ENCODE data around the gene RNF125. TPM values are rescaled to one million over a fixed set of nuclear protein-coding genes. Genes with fewer than 3 reads are reported as not detected.
A peak's percentile ranks its signal among the peaks of the same experiment; 100 is the strongest.
"Not testable (repeated sequence)": the region's sequence is repeated elsewhere in the genome, so short reads cannot be mapped to it uniquely, and the experiment has no call there.

Gene RNF125
- total and polyA plus RNA-seq, 4 donors = 4.1 to 6.7 (median 5.9) TPM

DNA sequence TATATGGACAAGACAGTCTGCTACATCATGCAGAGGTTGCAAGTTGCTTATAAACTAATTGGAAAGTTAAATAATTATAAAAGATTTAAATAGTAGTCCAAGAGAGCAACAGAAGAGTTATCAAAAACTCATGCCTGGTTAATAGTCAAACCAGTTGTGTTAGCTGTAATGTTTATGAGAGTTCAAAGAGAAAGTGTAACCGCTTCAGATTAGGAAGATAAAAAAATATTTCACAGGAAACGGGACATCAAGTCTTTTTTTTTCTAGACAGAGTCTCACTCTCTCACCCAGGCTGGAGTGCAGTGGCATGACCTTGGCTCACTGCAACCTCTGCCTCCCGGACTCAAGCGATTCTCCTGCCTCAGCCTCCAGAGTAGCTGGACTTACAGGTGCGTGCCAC lies 34.6 kb upstream of the RNF125 start:
- Histone ChIP-seq H3K4me1 (ENCODE audit: control insufficient read depth, insufficient read depth, low read length) (no peaks in the 10 kb centered on the region), H3K4me3 (ENCODE audit: low read depth, low read length) (no peak overlapping the region), H3K36me3 (ENCODE audit: control insufficient read depth, insufficient read depth, low read length) (no peaks in the 10 kb centered on the region), H3K9me3 (ENCODE audit: control insufficient read depth, insufficient read depth, low read length) (no peaks in the 10 kb centered on the region), H3K27me3 (ENCODE audit: control insufficient read depth, insufficient read depth, low read length) (no peaks in the 10 kb centered on the region), H3K27ac (ENCODE audit: low read depth, low read length) (no peak overlapping the region)
- DNase-seq (ENCODE audit: low read depth in 4 of 6, low spot score in 6 of 6) = no peak
- WGBS (ENCODE audit: insufficient coverage) = 93% methylated on average over 3 of the region's 5 CpGs

DNA sequence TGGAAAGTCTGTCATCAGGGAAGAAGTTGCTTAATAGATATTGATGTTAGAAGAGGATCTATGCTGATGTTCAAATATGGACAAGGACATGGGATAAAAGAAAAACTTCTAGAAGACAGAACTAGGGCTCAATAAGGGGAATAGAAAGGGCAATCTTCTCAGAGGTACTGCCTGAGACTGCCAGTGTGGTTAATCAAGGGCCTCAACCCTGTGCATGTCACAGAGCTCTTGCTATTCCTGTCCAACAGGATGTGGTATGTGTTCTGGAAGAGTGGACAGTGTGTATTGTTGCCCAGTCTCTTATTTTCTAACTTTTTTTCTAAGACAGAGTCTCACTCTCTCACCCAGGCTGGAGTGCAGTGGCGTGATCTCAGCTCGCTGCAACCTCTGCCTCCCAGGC lies 27.8 kb upstream of the RNF125 start:
- Histone ChIP-seq H3K27ac (ENCODE audit: low read depth, low read length) (no peak overlapping the region), H3K9me3 (ENCODE audit: control insufficient read depth, insufficient read depth, low read length) (no peaks in the 10 kb centered on the region), H3K27me3 (ENCODE audit: control insufficient read depth, insufficient read depth, low read length) (no peaks in the 10 kb centered on the region), H3K4me3 (ENCODE audit: low read depth, low read length) (no peak overlapping the region), H3K4me1 (ENCODE audit: control insufficient read depth, insufficient read depth, low read length) (no peaks in the 10 kb centered on the region), H3K36me3 (ENCODE audit: control insufficient read depth, insufficient read depth, low read length) (no peaks in the 10 kb centered on the region)
- WGBS (ENCODE audit: insufficient coverage) = 100% methylated on average over 2 of the region's 2 CpGs
- DNase-seq (ENCODE audit: low read depth in 4 of 6, low spot score in 6 of 6) = no peak

DNA sequence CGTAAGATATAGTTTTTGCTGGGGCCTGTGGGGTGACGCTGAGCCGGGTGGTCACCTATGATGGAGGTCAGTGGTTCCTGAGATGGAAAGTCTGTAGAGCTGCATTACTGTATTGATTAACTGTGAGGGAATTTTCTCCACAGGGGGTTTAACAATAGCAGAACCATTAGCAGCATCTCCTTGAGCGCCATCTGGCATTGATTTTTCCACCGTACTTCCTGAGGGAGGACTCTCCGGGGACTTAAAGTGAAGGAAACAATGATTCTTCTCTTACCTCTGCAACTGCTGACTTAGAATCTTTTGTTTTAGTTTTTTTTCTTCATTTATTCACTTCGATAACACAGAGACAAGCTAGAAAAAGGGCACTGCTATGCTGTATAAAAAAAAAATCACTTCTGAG lies 22.6 kb upstream of the RNF125 start:
- peak in 1 of 6 donors; percentile 50 for DNase-seq (ENCODE audit: low read depth in 4 of 6, low spot score in 6 of 6)
- no peaks in the 10 kb centered on the region for H3K27me3 ChIP-seq (ENCODE audit: control insufficient read depth, insufficient read depth, low read length)
- no peak overlapping the region for H3K27ac ChIP-seq (ENCODE audit: low read depth, low read length)
- H3K9me3 ChIP-seq (ENCODE audit: control insufficient read depth, insufficient read depth, low read length) = no peaks in the 10 kb centered on the region
- no peak overlapping the region for H3K4me3 ChIP-seq (ENCODE audit: low read depth, low read length)
- no peaks in the 10 kb centered on the region for H3K36me3 ChIP-seq (ENCODE audit: control insufficient read depth, insufficient read depth, low read length)
- WGBS (ENCODE audit: insufficient coverage) = 100% methylated on average over 3 of the region's 7 CpGs
- no peaks in the 10 kb centered on the region for H3K4me1 ChIP-seq (ENCODE audit: control insufficient read depth, insufficient read depth, low read length)

- Histone ChIP-seq H3K27me3 (ENCODE audit: control insufficient read depth, insufficient read depth, low read length) (no peaks in the 10 kb centered on the region), H3K27ac (ENCODE audit: low read depth, low read length) (no peak overlapping the region), H3K9me3 (ENCODE audit: control insufficient read depth, insufficient read depth, low read length) (no peaks in the 10 kb centered on the region), H3K4me1 (ENCODE audit: control insufficient read depth, insufficient read depth, low read length) (no peaks in the 10 kb centered on the region), H3K4me3 (ENCODE audit: low read depth, low read length) (no peak overlapping the region), H3K36me3 (ENCODE audit: control insufficient read depth, insufficient read depth, low read length) (no peaks in the 10 kb centered on the region)
- WGBS (ENCODE audit: insufficient coverage) = 71% methylated on average over 2 of the region's 5 CpGs
- peak in 1 of 6 donors; percentile 6 for DNase-seq (ENCODE audit: low read depth in 4 of 6, low spot score in 6 of 6)
Observed at GRCh38 chr18:31998880-31999412, 19.7 kb upstream of the RNF125 start.

DNA sequence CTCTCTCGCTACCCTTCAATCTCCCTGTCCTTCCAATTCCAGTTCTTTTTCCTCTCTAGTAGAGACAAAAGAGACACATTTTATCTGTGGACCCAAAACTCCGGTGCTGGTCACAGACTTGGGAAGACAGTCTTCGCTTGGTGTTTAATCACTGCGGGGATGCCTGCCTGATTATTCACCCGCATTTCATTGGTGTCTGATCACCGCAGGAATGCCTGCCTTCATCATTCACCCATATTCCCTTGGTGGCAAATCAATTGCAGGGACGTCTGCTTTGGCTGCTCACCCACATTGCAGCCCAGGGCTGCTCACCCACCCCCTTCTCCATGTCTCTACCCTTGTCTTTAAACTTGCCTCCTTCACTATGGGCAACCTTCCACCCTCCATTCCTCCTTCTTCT lies 17.5 kb upstream of the RNF125 start:
- DNase-seq (ENCODE audit: low read depth in 4 of 6, low spot score in 6 of 6); H3K4me3 ChIP-seq (ENCODE audit: low read depth, low read length); H3K9me3 ChIP-seq (ENCODE audit: control insufficient read depth, insufficient read depth, low read length); H3K4me1 ChIP-seq (ENCODE audit: control insufficient read depth, insufficient read depth, low read length); H3K27ac ChIP-seq (ENCODE audit: low read depth, low read length); H3K36me3 ChIP-seq (ENCODE audit: control insufficient read depth, insufficient read depth, low read length); H3K27me3 ChIP-seq (ENCODE audit: control insufficient read depth, insufficient read depth, low read length): not testable (repeated sequence)
- WGBS (ENCODE audit: insufficient coverage) = 86% methylated on average over 7 of the region's 7 CpGs

DNA sequence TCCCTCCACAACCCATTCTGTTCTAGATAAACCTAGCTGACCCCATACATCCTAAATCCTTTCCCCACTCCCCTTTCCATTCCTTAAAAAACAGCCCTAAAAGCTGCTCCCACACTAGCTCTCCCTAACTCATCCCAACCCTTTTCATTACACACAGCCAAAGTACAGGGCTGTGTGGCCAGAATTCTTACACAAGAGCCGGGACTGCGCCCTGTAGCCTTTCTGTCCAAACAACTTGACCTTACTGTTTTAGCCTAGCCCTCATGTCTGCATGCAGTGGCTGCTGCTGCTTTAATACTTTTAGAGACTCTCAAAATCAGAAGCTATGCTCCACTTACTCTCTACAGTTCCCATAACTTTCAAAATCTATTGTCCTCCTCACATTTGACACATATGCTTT lies 14.8 kb upstream of the RNF125 start:
- not testable (repeated sequence) for H3K27me3 ChIP-seq (ENCODE audit: control insufficient read depth, insufficient read depth, low read length); H3K9me3 ChIP-seq (ENCODE audit: control insufficient read depth, insufficient read depth, low read length); DNase-seq (ENCODE audit: low read depth in 4 of 6, low spot score in 6 of 6); H3K4me3 ChIP-seq (ENCODE audit: low read depth, low read length); H3K27ac ChIP-seq (ENCODE audit: low read depth, low read length); H3K4me1 ChIP-seq (ENCODE audit: control insufficient read depth, insufficient read depth, low read length); H3K36me3 ChIP-seq (ENCODE audit: control insufficient read depth, insufficient read depth, low read length)
- WGBS (ENCODE audit: insufficient coverage) = 97% methylated on average over 2 of the region's 2 CpGs

DNA sequence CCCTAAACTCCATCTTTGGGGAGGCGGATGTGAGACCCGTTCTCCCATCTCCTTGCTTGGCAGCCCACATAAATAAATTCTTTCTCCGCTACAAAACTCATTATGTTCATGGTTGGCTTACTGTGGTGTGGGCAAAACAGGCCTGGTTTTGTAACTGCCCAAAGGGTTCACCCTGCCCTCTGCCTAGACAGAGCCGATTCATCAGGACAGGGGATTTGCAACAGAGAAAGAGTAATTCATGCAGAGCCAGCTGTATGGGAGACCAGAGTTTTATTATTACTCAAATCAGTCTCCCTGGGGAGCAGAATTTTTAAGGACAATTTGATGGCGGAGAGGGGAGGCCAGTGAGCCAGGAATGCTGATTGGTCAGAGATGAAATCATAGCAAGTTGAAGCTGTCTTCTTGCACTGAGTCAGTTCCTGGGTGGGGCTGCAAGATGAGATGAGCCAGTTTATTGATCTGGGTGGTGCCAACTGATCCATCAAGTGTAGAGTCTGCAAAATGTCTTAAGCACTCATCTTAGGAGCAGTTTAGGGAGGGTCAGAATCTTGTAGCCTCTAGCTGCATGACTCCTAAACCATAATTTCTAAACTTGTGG lies 8.4 kb upstream of the RNF125 start:
- Histone ChIP-seq H3K4me3 (ENCODE audit: low read depth, low read length) (no peak overlapping the region), H3K27me3 (ENCODE audit: control insufficient read depth, insufficient read depth, low read length) (no peaks in the 10 kb centered on the region), H3K27ac (ENCODE audit: low read depth, low read length) (no peak overlapping the region), H3K4me1 (ENCODE audit: control insufficient read depth, insufficient read depth, low read length) (no peaks in the 10 kb centered on the region), H3K9me3 (ENCODE audit: control insufficient read depth, insufficient read depth, low read length) (no peaks in the 10 kb centered on the region), H3K36me3 (ENCODE audit: control insufficient read depth, insufficient read depth, low read length) (no peaks in the 10 kb centered on the region)
- 67% methylated on average over 1 of the region's 5 CpGs for WGBS (ENCODE audit: insufficient coverage)
- no peak for DNase-seq (ENCODE audit: low read depth in 4 of 6, low spot score in 6 of 6)

DNA sequence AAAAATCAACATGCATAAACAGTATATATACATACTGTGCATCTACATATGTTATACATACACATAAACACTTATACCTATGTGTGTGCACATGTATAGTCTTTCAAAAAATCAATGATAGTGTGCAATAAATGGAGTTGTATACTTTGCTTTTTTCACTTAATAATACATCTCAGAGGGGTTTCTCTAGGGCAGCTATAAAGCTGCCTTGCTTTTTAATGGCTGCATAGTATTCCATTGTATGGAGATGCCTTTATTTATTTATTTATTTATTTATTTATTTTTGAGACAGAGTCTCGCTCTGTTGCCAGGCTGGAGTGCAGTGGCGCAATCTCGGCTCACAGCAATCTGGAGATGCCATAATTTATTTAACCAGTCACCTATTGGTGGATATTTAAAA lies 7.4 kb upstream of the RNF125 start:
- no peaks in the 10 kb centered on the region for H3K27me3 ChIP-seq (ENCODE audit: control insufficient read depth, insufficient read depth, low read length)
- no CpG with 5 or more reads among the region's 3 CpGs for WGBS (ENCODE audit: insufficient coverage)
- no peak for DNase-seq (ENCODE audit: low read depth in 4 of 6, low spot score in 6 of 6)

GRCh38 chr18:32019251-32019948 lies 775 bp downstream of the RNF125 start:
- Histone ChIP-seq H3K36me3 (ENCODE audit: control insufficient read depth, insufficient read depth, low read length) (no peaks in the 10 kb centered on the region), H3K4me3 (ENCODE audit: low read depth, low read length) (peak overlapping the region; percentile 80), H3K4me1 (ENCODE audit: control insufficient read depth, insufficient read depth, low read length) (peaks cover 17% of the 10 kb centered on the region), H3K27ac (ENCODE audit: low read depth, low read length) (peak overlapping the region; percentile 66), H3K27me3 (ENCODE audit: control insufficient read depth, insufficient read depth, low read length) (peaks cover 7% of the 10 kb centered on the region), H3K9me3 (ENCODE audit: control insufficient read depth, insufficient read depth, low read length) (no peaks in the 10 kb centered on the region)
- DNase-seq (ENCODE audit: low read depth in 4 of 6, low spot score in 6 of 6) = peak in 5 of 6 donors; percentile 2 to 64 (median 19)
- WGBS (ENCODE audit: insufficient coverage) = 2% methylated on average over 26 of the region's 31 CpGs

More for the DNA sequence above, 7.4 kb upstream of the RNF125 start:
- Histone ChIP-seq H3K27ac (ENCODE audit: low read depth, low read length) (no peak overlapping the region), H3K36me3 (ENCODE audit: control insufficient read depth, insufficient read depth, low read length) (no peaks in the 10 kb centered on the region), H3K9me3 (ENCODE audit: control insufficient read depth, insufficient read depth, low read length) (no peaks in the 10 kb centered on the region), H3K4me3 (ENCODE audit: low read depth, low read length) (no peak overlapping the region), H3K4me1 (ENCODE audit: control insufficient read depth, insufficient read depth, low read length) (no peaks in the 10 kb centered on the region)

Data from spinal cord (tissue), 10 donors.